Stomach (tissue), 9 donors: ENCODE measurements around the gene SGF29. TPM values are rescaled to one million over a fixed set of nuclear protein-coding genes. Genes with fewer than 3 reads are reported as not detected.

ENCODE experiments used
- DNase-seq, 2 donors: peaks; one replicate each; pipeline versions ENCODE4 v3.0.0 to v3.0.0-alpha.2; 2013 to 2019
- H3K27ac ChIP-seq, 5 donors: fragments of 200-600 bp in 4 of 5; sonication (generic) in 4 of 5; one replicate each; pipeline ENCODE4 v1.5.1; 2013 to 2019; ENCODE audit warnings: mild to moderate bottlenecking in 1 of 5, moderate library complexity in 1 of 5
- H3K27me3 ChIP-seq, 3 donors: fragments of 200-600 bp; sonication (generic); one replicate each; pipeline ENCODE4 v1.5.1; 2017 to 2019; ENCODE audit warnings: mixed run types in 1 of 3
- H3K36me3 ChIP-seq, 4 donors: fragments of 200-600 bp; sonication (generic); 1 replicate in 3 of 4; 2 replicates in 1 of 4; pipeline ENCODE4 v1.5.1; 2016 to 2019
- H3K4me1 ChIP-seq, 4 donors: fragments of 200-600 bp; sonication (generic); one replicate each; pipeline ENCODE4 v1.5.1; 2016 to 2019
- H3K4me3 ChIP-seq, 4 donors: fragments of 200-600 bp; sonication (generic) in 3 of 4; one replicate each; pipeline ENCODE4 v1.5.1; 2016 to 2019; ENCODE audit warnings: mild to moderate bottlenecking in 1 of 4
- H3K9me3 ChIP-seq, 4 donors: fragments of 200-600 bp; sonication (generic); one replicate each; pipeline ENCODE4 v1.5.1; 2016 to 2019
- CTCF ChIP-seq, 7 experiments: fragments of 450-650 bp in 4 of 7; fragments of 200-600 bp in 3 of 7; sonication (generic) in 3 of 7; IDR thresholded peaks; one replicate each; pipeline ENCODE4 v1.5.1; 2016 to 2019; ENCODE audit warnings: antibody characterized with exemption in 7 of 7, control low read depth in 2 of 7, mild to moderate bottlenecking in 1 of 7
- EP300 ChIP-seq: sonication (generic); formaldehyde crosslinking; IDR thresholded peaks from one replicate; pipeline ENCODE4 v1.6.1; 2017; ENCODE audit warnings: antibody characterized with exemption
- POLR2A ChIP-seq, 4 donors: fragments of 450-650 bp; IDR thresholded peaks; one replicate each; pipeline ENCODE4 v1.6.1; 2016; ENCODE audit warnings: antibody characterized with exemption in 4 of 4, control low read depth in 2 of 4, mild to moderate bottlenecking in 1 of 4, moderate library complexity in 1 of 4
- POLR2AphosphoS5 ChIP-seq, 3 donors: sonication (generic); formaldehyde crosslinking; IDR thresholded peaks; one replicate each; pipeline ENCODE4 v1.6.1; 2016; ENCODE audit warnings: antibody characterized with exemption in 3 of 3
- WGBS, 5 donors: extraction: QIAGEN DNeasy Blood & Tissue Kit in 3 of 5; methylation state at CpG; one replicate each; pipeline versions ENCODE4 v1.1.5 to v1.1.7; 2013 to 2018; 5-methylcytosine and 5-hydroxymethylcytosine counted together
- intact Hi-C: fragments of 100-400 bp; cut with DNase I; formaldehyde crosslinking; loops from one replicate; pipeline ENCODE4 v1.15.1; 2023; ENCODE audit warnings: low total_unique reads
- polyA plus RNA-seq, 3 donors: library from polyadenylated mRNA; stranded (reverse); fragments of 200-250 nt; gene quantifications; one replicate each; pipeline ENCODE4 v1.2.3, GENCODE V29; 2013
- total RNA-seq, 5 donors: library from RNA; depleted of rRNA; stranded (reverse); fragments of >200 nt; gene quantifications; one replicate each; pipeline versions ENCODE4 v1.1.0 to v1.2.3, GENCODE V29; 2014 to 2016
- donor health status: healthy with polysubstance abuse.
- donor health status: Bipolar disorder and iron deficiency.
- donor health status: healthy.

The SGF29 gene
- total and polyA plus RNA-seq, 8 donors: 4.3 to 115 (median 33.0) TPM

GRCh38 chr16:28602529-28602928, 48.8 kb downstream of the SGF29 start:
- peaks cover 0 to 5% (median 0%) of the 10 kb centered on the region in 3 donors for H3K27me3 ChIP-seq
- intact Hi-C loops: no loop called here
- TF ChIP-seq POLR2A (IDR thresholded peaks at IDR 0.05) (no peak), POLR2AphosphoS5 (IDR thresholded peaks at IDR 0.05) (no peak), EP300 (no peak), CTCF (IDR thresholded peaks at IDR 0.05) (no peak)
- no peak overlapping the region for H3K4me3 ChIP-seq
- H3K4me1 ChIP-seq: peaks cover 0 to 5% (median 2%) of the 10 kb centered on the region in 4 donors
- 50 to 69% (median 59%) methylated on average over 4 to 5 of the region's 6 CpGs for WGBS, 5 donors
- H3K36me3 ChIP-seq: peaks cover 0 to 29% (median 17%) of the 10 kb centered on the region in 4 donors
- DNase-seq: no peak
- H3K27ac ChIP-seq: no peak overlapping the region
- no peaks in the 10 kb centered on the region for H3K9me3 ChIP-seq

GRCh38 chr16:28603381-28604185, 49.9 kb downstream of the SGF29 start:
- no peak overlapping the region for H3K27ac ChIP-seq
- H3K9me3 ChIP-seq: no peaks in the 10 kb centered on the region
- no peak overlapping the region for H3K4me3 ChIP-seq
- WGBS, 5 donors: 78 to 86% (median 82%) methylated on average over 11 of the region's 11 CpGs
- TF ChIP-seq EP300: no peak
- TF ChIP-seq CTCF (IDR thresholded peaks at IDR 0.05): no peak
- TF ChIP-seq POLR2A (IDR thresholded peaks at IDR 0.05): no peak
- intact Hi-C loops: no loop called here
- H3K27me3 ChIP-seq: peaks cover 0 to 5% (median 0%) of the 10 kb centered on the region in 3 donors
- H3K36me3 ChIP-seq: peaks cover 0 to 37% (median 20%) of the 10 kb centered on the region in 4 donors
- H3K4me1 ChIP-seq: peaks cover 0 to 9% (median 0%) of the 10 kb centered on the region in 4 donors
- no peak for DNase-seq

GRCh38 chr16:28604186-28604565, 50.5 kb downstream of the SGF29 start:
- Histone ChIP-seq H3K4me3 (no peak overlapping the region), H3K9me3 (no peaks in the 10 kb centered on the region), H3K4me1 (peaks cover 0 to 14% (median 3%) of the 10 kb centered on the region in 4 donors), H3K36me3 (peaks cover 0 to 37% (median 20%) of the 10 kb centered on the region in 4 donors), H3K27me3 (peaks cover 0 to 5% (median 0%) of the 10 kb centered on the region in 3 donors), H3K27ac (no peak overlapping the region)
- intact Hi-C loops: no loop called here
- no peak for TF ChIP-seq EP300
- no peak for TF ChIP-seq POLR2A (IDR thresholded peaks at IDR 0.05)
- TF ChIP-seq POLR2AphosphoS5 (IDR thresholded peaks at IDR 0.05): no peak
- no peak for TF ChIP-seq CTCF (IDR thresholded peaks at IDR 0.05)
- 70 to 82% (median 71%) methylated on average over 8 of the region's 8 CpGs for WGBS, 5 donors
- no peak for DNase-seq

GRCh38 chr16:28606291-28607115, 52.8 kb downstream of the SGF29 start:
- peaks cover 0 to 37% (median 20%) of the 10 kb centered on the region in 4 donors for H3K36me3 ChIP-seq
- DNase-seq: no peak
- 87 to 95% (median 93%) methylated on average over 12 to 16 of the region's 16 CpGs for WGBS, 5 donors
- H3K4me1 ChIP-seq: peaks cover 12 to 37% (median 21%) of the 10 kb centered on the region in 4 donors
- no peak overlapping the region for H3K27ac ChIP-seq
- H3K9me3 ChIP-seq: no peaks in the 10 kb centered on the region
- intact Hi-C loops: no loop called here
- peaks cover 0 to 3% (median 0%) of the 10 kb centered on the region in 3 donors for H3K27me3 ChIP-seq
- TF ChIP-seq CTCF (IDR thresholded peaks at IDR 0.05): no peak
- no peak for TF ChIP-seq POLR2A (IDR thresholded peaks at IDR 0.05)
- TF ChIP-seq EP300: no peak
- TF ChIP-seq POLR2AphosphoS5 (IDR thresholded peaks at IDR 0.05): no peak
- no peak overlapping the region for H3K4me3 ChIP-seq
